H1 (cell line): Measurements from ENCODE around the gene FGF10. TPM values are rescaled to one million over a fixed set of nuclear protein-coding genes. Genes with fewer than 3 reads are reported as not detected.

Experiments
- ASH2L ChIP-seq: fragments of 200-600, 300-600 bp; sonication (generic); IDR thresholded peaks from one replicate; pipeline ENCODE4 v1.7.1; 2017; ENCODE audit warnings: low read length
- ATF2 ChIP-seq: IDR thresholded peaks from 2 replicates; pipeline ENCODE4 v1.6.1; 2012; ENCODE audit warnings: low read length, inconsistent platforms
- BACH1 ChIP-seq: IDR thresholded peaks from 2 replicates; pipeline ENCODE4 v1.6.1; 2012; ENCODE audit warnings: low read length, improper control_type of control experiment
- CHD7 ChIP-seq: fragments of 300-600 bp; sonication (generic); IDR thresholded peaks from 2 replicates; pipeline ENCODE4 v1.7.1; 2012; ENCODE audit warnings: low read length, moderate library complexity, mild to moderate bottlenecking, inconsistent platforms; ENCODE audit not compliant: insufficient replicate concordance
- CREB1 ChIP-seq: IDR thresholded peaks from 2 replicates; pipeline ENCODE4 v1.6.1; 2012; ENCODE audit warnings: inconsistent platforms
- E2F6 ChIP-seq: IDR thresholded peaks from 2 replicates; pipeline ENCODE4 v1.6.1; 2012; ENCODE audit warnings: inconsistent platforms
- EGR1 ChIP-seq: IDR thresholded peaks from 2 replicates; pipeline ENCODE4 v1.6.1; 2011; ENCODE audit warnings: low read depth, low read length, borderline replicate concordance
- SIN3A ChIP-seq, 2 experiments: IDR thresholded peaks in 1 of 2; conservative IDR thresholded peaks in 1 of 2; 2 replicates each; pipeline ENCODE4 v1.6.1; 2011 to 2012; ENCODE audit warnings: low read length in 2 of 2, improper control_type of control experiment in 1 of 2, low read depth in 1 of 2, mild to moderate bottlenecking in 1 of 2
- SP2 ChIP-seq: IDR thresholded peaks from 2 replicates; pipeline ENCODE4 v1.6.1; 2012; ENCODE audit warnings: mild to moderate bottlenecking, low read length, inconsistent platforms
- YY1 ChIP-seq: IDR thresholded peaks from 2 replicates; pipeline ENCODE4 v1.6.1; 2011; ENCODE audit warnings: low read depth, mild to moderate bottlenecking, low read length
- polyA plus RNA-seq, 7 experiments: library from polyadenylated mRNA; depleted of rRNA in 3 of 7; stranded (reverse) in 5 of 7; unstranded in 2 of 7; fragments of >200 nt in 5 of 7; fragments of 200-250 nt in 2 of 7; gene quantifications; 1 replicate in 5 of 7; 2 replicates in 1 of 7; 4 replicates in 1 of 7; pipeline versions ENCODE4 v1.2.1 to v1.2.3, GENCODE V29; 2011 to 2013; ENCODE audit warnings: missing spikeins in 2 of 7, mixed read lengths in 2 of 7
- total RNA-seq: library from RNA; stranded (reverse); fragmentation: NEBNext Ultra II Directional; extraction: Animal tissue kit (Norgen Biotek cat#: 25700); gene quantifications from 2 replicates; pipeline ENCODE4 v1.2.1, GENCODE V29; 2021

The FGF10 gene
- total and polyA plus RNA-seq, 2 of the 8 experiments (the other 6 are each of a cell fraction or from before 2014, with no cell fraction given), result 0.06 to 0.54 TPM

- no peak for TF ChIP-seq CHD7
- no peak for TF ChIP-seq ASH2L
- no peak for TF ChIP-seq EGR1
- TF ChIP-seq YY1, result no peak
- TF ChIP-seq E2F6, result no peak
- no peak for TF ChIP-seq CREB1
- TF ChIP-seq BACH1, result no peak
- TF ChIP-seq ATF2, result no peak
- TF ChIP-seq SP2, result no peak
- no peak for TF ChIP-seq SIN3A (conservative IDR thresholded peaks at IDR 0.05 in 1 of 2, IDR thresholded peaks at IDR 0.05 in 1 of 2; ENCODE audit: low read depth in 1 of 2, low read length in 2 of 2)
These were observed 37.7 kb upstream of the FGF10 start (continued) for GRCh38 chr5:44426944-44427343.
